ELR (cell line): ENCODE measurements around the gene HORMAD2.
"Not testable (repeated sequence)": the region's sequence is repeated elsewhere in the genome, so short reads cannot be mapped to it uniquely, and the experiment has no call there.

Source experiments
- DNase-seq: peaks from one replicate; pipeline ENCODE4 v3.0.0-alpha.2; 2015; ENCODE audit warnings: low read depth

HORMAD2 gene

GRCh38 chr22:30210235-30210909 is 130.1 kb downstream of the HORMAD2 start:
- DNase-seq, result peak; percentile 98

- no peak for DNase-seq
These were observed 131.0 kb downstream of the HORMAD2 start for GRCh38 chr22:30211124-30211820.

GRCh38 chr22:30212363-30212995 is 132.2 kb downstream of the HORMAD2 start:
- peak; percentile 95 for DNase-seq

DNA sequence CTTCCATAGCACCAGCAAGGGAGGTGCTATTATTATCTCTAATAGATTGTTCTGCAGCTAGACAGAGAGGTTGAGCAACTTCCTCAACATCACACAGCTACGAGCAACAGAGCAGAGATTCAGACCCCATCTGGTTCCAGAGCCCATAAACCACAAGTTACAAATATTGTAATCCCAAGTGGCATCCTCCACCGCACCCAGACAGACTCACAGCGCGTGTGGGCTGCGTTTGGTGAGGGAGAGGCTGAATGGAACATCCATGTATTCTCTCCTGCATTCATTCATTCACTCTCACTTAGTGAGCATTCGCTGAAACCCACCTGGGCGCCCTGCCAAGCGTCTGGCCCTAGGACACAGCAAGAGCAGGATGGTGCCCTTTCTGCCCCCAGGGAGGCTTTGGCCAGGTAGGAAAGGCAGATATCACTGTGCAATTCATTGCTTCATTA is 132.8 kb downstream of the HORMAD2 start:
- peak; percentile 71 for DNase-seq

GRCh38 chr22:30214703-30215407 is 134.6 kb downstream of the HORMAD2 start:
- DNase-seq, result peak; percentile 27

- DNase-seq, result not testable (repeated sequence)
These were observed 136.0 kb downstream of the HORMAD2 start for GRCh38 chr22:30216272-30216671.

GRCh38 chr22:30216710-30217109 is 136.4 kb downstream of the HORMAD2 start:
- no peak for DNase-seq

DNA sequence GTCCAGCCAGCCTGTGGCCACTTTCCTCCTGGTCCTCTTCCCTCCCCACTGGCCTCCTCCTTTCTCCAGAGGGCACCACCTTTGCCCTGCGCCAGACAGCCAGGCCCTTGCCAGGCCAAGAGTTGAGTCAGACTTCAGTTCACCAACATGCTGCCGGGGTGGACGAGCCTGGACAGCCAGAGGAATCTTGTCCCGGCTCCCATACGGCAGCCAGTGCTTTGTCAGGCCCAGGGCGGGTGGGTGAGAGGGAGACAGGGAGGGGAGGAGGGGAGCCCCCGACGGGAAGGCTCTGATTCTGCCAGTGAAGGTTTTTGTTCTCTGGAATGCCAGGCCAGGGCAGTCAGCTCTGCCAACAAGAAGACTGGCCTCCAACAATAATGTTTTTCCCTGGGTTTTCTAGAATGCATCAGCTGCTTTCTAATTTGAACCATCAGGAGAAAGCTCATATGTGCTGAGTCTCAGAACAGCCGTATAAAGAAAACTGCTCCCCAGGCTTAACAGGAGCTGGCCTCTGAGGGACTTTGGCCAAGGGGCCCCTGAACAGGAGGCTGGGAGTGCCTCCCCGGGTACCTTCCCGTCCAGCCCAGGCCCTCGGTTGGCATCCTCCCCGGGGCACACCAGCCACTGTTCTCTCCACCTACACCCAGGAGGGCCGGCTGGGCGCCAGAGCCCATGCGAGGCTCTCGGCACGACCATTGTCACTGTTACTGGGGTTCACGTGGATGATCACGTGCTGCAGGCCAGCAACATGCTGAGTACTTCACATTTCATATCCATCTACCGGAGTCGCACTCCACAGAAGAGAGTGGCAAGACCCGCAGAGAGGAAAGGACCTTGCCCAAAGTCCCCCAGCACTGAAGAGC is 137.7 kb downstream of the HORMAD2 start:
- DNase-seq, result no peak

DNA sequence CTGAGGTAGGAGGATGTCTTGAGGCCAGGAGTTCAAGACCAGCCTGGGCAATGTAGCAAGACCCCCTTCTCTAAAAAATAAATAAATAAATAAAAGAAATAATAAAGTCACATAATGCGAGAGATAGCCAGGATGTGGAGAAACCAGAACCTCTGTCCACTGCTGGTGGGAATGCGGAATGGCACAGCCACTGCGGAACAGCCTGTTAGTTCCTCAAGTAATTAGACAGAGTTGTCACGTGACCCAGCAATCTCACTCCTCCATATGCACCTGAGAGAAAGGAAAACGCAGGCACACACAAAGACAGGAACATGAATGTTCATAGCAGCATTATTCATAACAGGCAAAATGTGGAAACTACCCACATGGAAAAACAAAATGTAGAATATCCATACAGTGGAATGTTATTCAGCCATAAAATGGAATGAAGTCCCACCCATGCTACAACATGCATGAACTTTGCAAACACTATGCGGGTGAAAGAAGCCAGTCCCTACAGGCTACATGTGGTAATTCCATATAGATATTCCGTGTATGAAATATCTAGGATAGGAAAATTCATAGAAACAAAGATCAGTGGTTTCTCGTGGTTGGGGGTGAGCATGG is 138.9 kb downstream of the HORMAD2 start:
- DNase-seq, result no peak

- no peak for DNase-seq
These were observed 139.5 kb downstream of the HORMAD2 start for GRCh38 chr22:30219668-30220278.

- no peak for DNase-seq
These were observed 140.2 kb downstream of the HORMAD2 start for GRCh38 chr22:30220338-30221012.

GRCh38 chr22:30221121-30221992 is 141.1 kb downstream of the HORMAD2 start:
- no peak for DNase-seq

DNA sequence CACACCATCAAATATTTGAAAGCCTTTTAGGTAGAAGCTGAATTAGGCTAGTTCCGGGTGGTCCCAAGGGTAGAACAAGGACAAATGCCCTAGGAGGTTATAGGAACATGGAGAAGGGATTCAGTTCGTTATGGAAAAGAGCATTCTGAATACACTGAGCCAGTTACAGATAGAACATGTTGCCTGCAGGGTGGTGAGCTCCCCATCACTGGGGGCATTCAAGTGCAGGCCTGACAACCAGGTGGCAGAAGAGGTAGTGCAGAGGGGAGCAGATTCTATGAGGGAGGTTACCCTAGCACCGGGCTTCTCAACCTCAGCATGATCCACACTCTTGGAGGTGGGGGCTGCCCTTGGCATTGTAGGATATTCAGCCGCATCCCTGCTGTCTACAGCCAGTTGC is 142.1 kb downstream of the HORMAD2 start:
- DNase-seq, result no peak

DNA sequence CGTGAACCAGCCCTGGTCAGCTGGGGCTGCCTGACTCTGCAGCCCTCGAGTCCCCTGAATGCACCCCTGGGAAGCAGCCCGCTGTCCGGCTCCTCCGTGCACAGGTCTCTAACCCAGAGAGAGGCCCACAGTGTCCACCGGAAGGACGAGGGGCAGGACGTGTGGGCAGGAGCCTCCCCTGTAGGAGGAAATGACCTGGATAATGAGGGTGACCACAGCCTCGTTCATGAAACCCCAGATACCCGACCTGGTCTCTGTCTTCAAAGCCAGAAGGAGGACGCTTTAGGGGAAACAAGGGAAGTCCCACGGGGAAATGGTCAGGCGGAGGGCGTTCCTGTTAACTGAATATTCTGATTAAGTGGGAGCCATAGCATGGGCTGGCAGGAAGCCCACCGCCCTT is 143.0 kb downstream of the HORMAD2 start:
- DNase-seq, result no peak

DNA sequence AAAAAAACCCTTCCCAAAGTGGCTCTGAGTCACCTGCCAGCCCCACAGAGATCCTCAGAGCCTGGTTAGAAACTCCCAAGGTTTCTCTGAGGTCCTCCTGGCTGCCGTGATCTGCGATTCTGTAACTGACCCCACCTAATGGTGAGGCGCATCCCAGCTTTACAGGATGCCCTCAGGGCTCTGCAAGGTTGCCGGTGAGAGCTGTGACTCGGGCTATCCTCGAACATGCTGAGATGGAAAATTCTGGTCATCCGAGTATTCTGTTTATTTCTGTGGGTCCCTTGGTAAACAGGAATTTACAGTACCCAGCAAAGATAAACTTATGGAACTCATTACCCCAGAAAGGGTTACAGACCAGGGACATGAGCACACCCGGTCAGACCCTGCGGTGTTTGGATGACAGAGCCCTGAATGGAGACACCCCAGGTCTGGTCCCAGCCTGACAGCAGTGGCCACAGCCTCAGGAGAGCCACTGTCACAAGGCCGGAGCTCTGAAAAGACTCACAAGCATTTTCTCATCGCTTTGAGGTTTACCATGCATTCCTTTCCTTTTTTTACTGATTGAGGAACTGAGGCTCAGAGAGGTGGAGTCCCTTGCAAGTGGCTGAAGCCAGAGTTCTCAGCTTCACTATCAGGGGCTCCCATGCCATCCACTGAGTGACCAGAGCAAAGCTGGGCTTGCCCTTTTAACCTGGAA is 144.0 kb downstream of the HORMAD2 start:
- peak; percentile 91 for DNase-seq

GRCh38 chr22:30225220-30225927 is 145.1 kb downstream of the HORMAD2 start:
- DNase-seq, result no peak

DNA sequence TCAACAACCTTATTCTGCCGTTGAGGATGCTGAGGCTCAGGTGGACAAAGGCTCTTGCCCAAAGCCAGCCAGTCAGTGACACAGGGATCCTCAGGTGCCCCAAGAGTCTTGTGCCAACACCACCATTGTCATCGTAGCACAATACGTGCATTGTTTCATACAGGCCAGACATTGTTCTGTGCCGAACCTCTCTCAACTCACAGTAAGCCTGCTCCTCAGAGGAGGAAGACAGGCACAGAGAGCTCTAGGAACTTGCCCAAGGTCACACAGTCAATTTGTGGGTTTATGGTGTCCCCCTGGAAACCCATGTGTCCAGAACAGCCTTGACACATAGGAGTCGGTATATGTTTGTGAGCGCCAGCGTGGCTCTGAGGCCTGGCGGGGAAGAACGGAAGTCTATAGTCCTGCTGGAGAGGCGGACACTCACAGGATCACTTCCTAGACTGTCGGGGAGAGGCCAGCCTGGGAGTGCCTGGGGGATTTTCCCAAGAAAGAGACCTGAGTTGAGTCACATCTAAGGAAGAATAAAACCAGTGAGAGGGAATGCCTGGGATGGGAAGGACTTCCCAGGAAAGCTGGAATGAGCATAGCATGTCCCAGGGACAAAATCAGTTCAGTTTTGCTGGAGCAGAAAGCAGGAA is 146.0 kb downstream of the HORMAD2 start:
- DNase-seq, result peak; percentile 75
